ENCODE results near the gene POLA2.

Gene POLA2

GRCh38 chr11:65286686-65287085, 24.9 kb downstream of the POLA2 start:
- TF ChIP-seq CTCF (IDR thresholded peaks at IDR 0.05; ENCODE audit: insufficient read depth, low read depth, low read length, missing control alignments), result no peak
- no peak for DNase-seq (ENCODE audit: low read depth)
- H3K4me3 ChIP-seq (ENCODE audit: low read depth, low read length), result no peak overlapping the region

- no peak for TF ChIP-seq CTCF (IDR thresholded peaks at IDR 0.05; ENCODE audit: insufficient read depth, low read depth, low read length, missing control alignments)
- no peak for DNase-seq (ENCODE audit: low read depth)
- H3K4me3 ChIP-seq (ENCODE audit: low read depth, low read length), result no peak overlapping the region
Observed at GRCh38 chr11:65287601-65288000, 25.8 kb downstream of the POLA2 start.

- no peak for DNase-seq (ENCODE audit: low read depth)
- TF ChIP-seq CTCF (IDR thresholded peaks at IDR 0.05; ENCODE audit: insufficient read depth, low read depth, low read length, missing control alignments), result no peak
- H3K4me3 ChIP-seq (ENCODE audit: low read depth, low read length), result no peak overlapping the region
Observed at GRCh38 chr11:65288706-65289536, 27.2 kb downstream of the POLA2 start.

- DNase-seq (ENCODE audit: low read depth), result peak; percentile 60
- TF ChIP-seq CTCF (IDR thresholded peaks at IDR 0.05; ENCODE audit: insufficient read depth, low read depth, low read length, missing control alignments), result no peak
- H3K4me3 ChIP-seq (ENCODE audit: low read depth, low read length), result no peak overlapping the region
Observed at GRCh38 chr11:65290448-65291165, 28.8 kb downstream of the POLA2 start.

- TF ChIP-seq CTCF (IDR thresholded peaks at IDR 0.05; ENCODE audit: insufficient read depth, low read depth, low read length, missing control alignments), result no peak
- no peak for DNase-seq (ENCODE audit: low read depth)
- no peak overlapping the region for H3K4me3 ChIP-seq (ENCODE audit: low read depth, low read length)
Observed at GRCh38 chr11:65291613-65292012, 29.9 kb downstream of the POLA2 start.

GRCh38 chr11:65292890-65293289, 31.1 kb downstream of the POLA2 start:
- no peak for TF ChIP-seq CTCF (IDR thresholded peaks at IDR 0.05; ENCODE audit: insufficient read depth, low read depth, low read length, missing control alignments)
- H3K4me3 ChIP-seq (ENCODE audit: low read depth, low read length), result no peak overlapping the region
- DNase-seq (ENCODE audit: low read depth), result no peak

All from GM12865 (cell line).